Measurements from ENCODE around the gene BMPR1A. TPM values are rescaled to one million over a fixed set of nuclear protein-coding genes. Genes with fewer than 3 reads are reported as not detected.

The BMPR1A gene
- total and polyA plus RNA-seq, 2 of the 4 experiments (the other 2 are of a cell fraction): 15.9 to 93.7 TPM

DNA sequence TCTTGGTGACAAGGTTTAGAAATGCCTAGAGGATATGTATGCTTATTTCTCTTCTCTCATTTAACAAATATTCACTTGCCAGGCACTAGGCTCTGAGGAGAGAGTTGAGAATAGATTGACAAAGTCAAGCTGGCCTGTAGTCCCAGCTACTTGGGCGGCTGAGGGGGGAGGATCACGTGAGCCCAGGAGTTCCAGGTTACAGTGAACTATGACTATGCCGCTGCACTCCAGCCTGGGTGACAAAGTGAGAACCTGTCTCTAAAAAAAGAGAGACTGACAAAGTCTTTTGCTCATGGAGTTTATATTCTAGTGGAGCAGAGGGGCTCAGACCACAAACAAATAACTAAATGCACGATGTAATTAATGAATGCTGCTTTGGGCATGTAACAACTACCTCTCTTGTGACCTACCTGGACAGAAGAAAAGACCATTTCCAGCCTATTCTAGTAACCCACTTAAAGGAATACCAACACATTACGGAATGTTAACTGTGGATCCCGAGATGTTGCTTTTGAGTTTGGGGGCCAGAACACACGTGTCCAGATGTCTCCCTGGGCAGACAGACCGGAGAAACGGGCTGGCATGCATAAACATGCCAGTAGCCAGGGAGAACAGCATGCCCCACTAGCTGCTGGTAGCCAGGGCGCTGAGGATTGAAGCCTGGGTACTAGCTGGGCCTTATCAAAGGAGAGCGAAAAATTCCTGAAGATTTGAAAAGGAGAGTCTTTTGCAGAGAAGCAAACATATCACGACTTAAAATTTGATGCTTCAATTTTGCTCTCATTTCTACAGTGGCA lies 2.6 kb upstream of the BMPR1A start:
- Histone ChIP-seq H3K4ac (ENCODE audit: low read depth, low read length) (no peak overlapping the region; the same call in 1 of the 2 replicates), H2BK20ac (ENCODE audit: low read depth, low read length) (no peak overlapping the region), H3K14ac (replicated peaks; ENCODE audit: low read depth, low read length) (no peak overlapping the region), H3K36me3 (ENCODE audit: control insufficient read depth, insufficient read depth, low read length) (no peaks in the 10 kb centered on the region), H3K9me3 (ENCODE audit: control insufficient read depth, insufficient read depth, low read length) (no peaks in the 10 kb centered on the region), H4K5ac (ENCODE audit: low read depth, low read length) (no peak overlapping the region), H3K27me3 (ENCODE audit: control insufficient read depth, insufficient read depth, low read length) (no peaks in the 10 kb centered on the region), H2BK120ac (ENCODE audit: low read depth, low read length) (no peak overlapping the region), H2BK5ac (ENCODE audit: low read depth, low read length, poor library complexity, severe bottlenecking) (no peak overlapping the region), H3K4me3 (ENCODE audit: insufficient read depth, low read depth, low read length) (no peak overlapping the region), H4K91ac (ENCODE audit: insufficient read depth, low read depth, low read length) (no peak overlapping the region), H4K20me1 (ENCODE audit: insufficient read depth, low read length) (peaks cover 4% of the 10 kb centered on the region; the same call in 1 of the 2 replicates), H2BK15ac (ENCODE audit: low read depth, low read length) (no peak overlapping the region), H2AK9ac (replicated peaks; ENCODE audit: low read depth, low read length, poor library complexity) (no peak overlapping the region), H3K79me1 (ENCODE audit: low read depth in 1 of 2, low read length in 2 of 2) (peaks cover 15 to 42% of the 10 kb centered on the region in 2 experiments), H3K4me2 (ENCODE audit: low read depth, low read length) (no peak overlapping the region), H4K8ac (ENCODE audit: low read depth in 2 of 2, low read length in 2 of 2) (no peak overlapping the region), H3K27ac (ENCODE audit: insufficient read depth, low read length) (no peak overlapping the region), H2AK5ac (ENCODE audit: low read depth, low read length) (peak overlapping the region; percentile 56; the same call in 1 of the 2 replicates), H3K23ac (ENCODE audit: low read depth, low read length) (0 out of 2 replicates have a peak overlapping the region, but pooled peaks have one; percentile 54), H3K9me1 (ENCODE audit: insufficient read depth, low read length) (peaks cover 11% of the 10 kb centered on the region), H3K18ac (ENCODE audit: low read depth, low read length) (no peak overlapping the region), H3K9ac (ENCODE audit: low read depth, low read length) (no peak overlapping the region), H3K4me1 (ENCODE audit: control insufficient read depth, insufficient read depth, low read length) (peaks cover 2% of the 10 kb centered on the region; the same call in 1 of the 2 replicates), H2AFZ (replicated peaks; ENCODE audit: low read length, poor library complexity) (no peak overlapping the region), H3K56ac (ENCODE audit: extremely low read depth, insufficient read depth, low read length) (no peak overlapping the region)
- TF ChIP-seq POLR2A (IDR thresholded peaks at IDR 0.05; ENCODE audit: low read depth, low read length) (no peak), RFX5 (IDR thresholded peaks at IDR 0.05; ENCODE audit: low read depth, low read length) (no peak), BHLHE40 (IDR thresholded peaks at IDR 0.05; ENCODE audit: low read depth, low read length) (no peak), MAFK (IDR thresholded peaks at IDR 0.05; ENCODE audit: low read depth, low read length) (no peak), NFE2L2 (IDR thresholded peaks at IDR 0.05; ENCODE audit: low read depth, low read length) (no peak), CHD1 (IDR thresholded peaks at IDR 0.05; ENCODE audit: low read depth, low read length) (no peak)
- dilution Hi-C loops (cut with HindIII; ENCODE audit: low sequenced_read_pairs, unreplicated experiment): no loop called here
- 84% methylated on average over 6 of the region's 12 CpGs; no CpG with 5 or more reads in 1 of the 2 experiments for WGBS, 2 experiments (ENCODE audit: extremely low coverage in 2 of 2, insufficient read length in 1 of 2)
- ChIA-PET CTCF (no interaction called here), POLR2A (ENCODE audit: unreplicated experiment) (no interaction called here)
- BruUV-seq (replicated peaks): no TSS peak
- in situ Hi-C loops (cut with MboI; ENCODE audit: low sequenced_read_pairs): no loop called here
- intact Hi-C loops (cut with micrococcal nuclease): no loop called here
- DNase-seq: no peak
- ATAC-seq (ENCODE audit: low read depth): no peak
